Neural progenitor cell (in vitro differentiated cells): ENCODE results near the gene FOXE3. TPM values are rescaled to one million over a fixed set of nuclear protein-coding genes. Genes with fewer than 3 reads are reported as not detected.

Source experiments
- DNase-seq: peaks from one replicate; pipeline ENCODE4 v3.0.0-alpha.2; 2016; ENCODE audit warnings: low spot score
- H2AFZ ChIP-seq: fragments of 200-600 bp; sonication (generic); replicated peaks from 2 replicates; pipeline ENCODE4 v1.6.1; 2016; ENCODE audit warnings: antibody characterized with exemption
- H3F3A ChIP-seq: fragments of 200-600 bp; sonication (generic); 2 replicates; pipeline ENCODE4 v1.6.1; 2016; ENCODE audit warnings: antibody characterized with exemption, low read depth
- H3K27ac ChIP-seq: fragments of 200-600 bp; sonication (generic); 2 replicates; pipeline ENCODE4 v1.5.1; 2016; ENCODE audit warnings: mild to moderate bottlenecking
- H3K27me3 ChIP-seq: fragments of 200-600 bp; sonication (generic); 2 replicates; pipeline ENCODE4 v1.6.1; 2016; ENCODE audit warnings: mild to moderate bottlenecking, moderate library complexity
- H3K36me3 ChIP-seq: fragments of 200-600 bp; sonication (generic); 2 replicates; pipeline ENCODE4 v1.5.1; 2016
- H3K4me1 ChIP-seq: fragments of 200-600 bp; sonication (generic); 2 replicates; pipeline ENCODE4 v1.6.1; 2016; ENCODE audit warnings: mixed run types
- H3K4me2 ChIP-seq: fragments of 200-600 bp; sonication (generic); 2 replicates; pipeline ENCODE4 v1.6.1; 2016
- H3K4me3 ChIP-seq: fragments of 200-600 bp; sonication (generic); 2 replicates; pipeline ENCODE4 v1.5.1; 2016
- H3K79me2 ChIP-seq: fragments of 200-600 bp; sonication (generic); 2 replicates; pipeline ENCODE4 v1.6.1; 2016; ENCODE audit warnings: low read depth
- H3K9ac ChIP-seq: fragments of 200-600 bp; sonication (generic); 2 replicates; pipeline ENCODE4 v1.6.1; 2016
- H3K9me3 ChIP-seq: fragments of 200-600 bp; sonication (generic); 2 replicates; pipeline ENCODE4 v1.5.1; 2016; ENCODE audit warnings: low read depth
- H4K20me1 ChIP-seq: fragments of 200-600 bp; sonication (generic); 2 replicates; pipeline ENCODE4 v1.6.1; 2016; ENCODE audit warnings: low read depth
- H3K27ac Mint-ChIP-seq: 3 replicates; pipeline ENCODE4 v1.8.0; 2021; ENCODE audit warnings: mixed read lengths
- H3K27me3 Mint-ChIP-seq: 2 replicates; pipeline ENCODE4 v1.8.0; 2022; ENCODE audit warnings: low read depth, mild to moderate bottlenecking, inconsistent platforms, moderate library complexity, mixed read lengths; ENCODE audit not compliant: insufficient read depth
- H3K36me3 Mint-ChIP-seq: 3 replicates; pipeline ENCODE4 v1.8.0; 2021; ENCODE audit warnings: mixed read lengths
- H3K4me1 Mint-ChIP-seq: 3 replicates; pipeline ENCODE4 v1.8.0; 2021; ENCODE audit warnings: mixed read lengths
- H3K4me3 Mint-ChIP-seq: 3 replicates; pipeline ENCODE4 v1.8.0; 2021; ENCODE audit warnings: mild to moderate bottlenecking, moderate library complexity, mixed read lengths
- H3K9me3 Mint-ChIP-seq: 3 replicates; pipeline ENCODE4 v1.8.0; 2020; ENCODE audit warnings: mixed read lengths
- EZH2 ChIP-seq: fragments of 200-600 bp; sonication (generic); IDR thresholded peaks from 2 replicates; pipeline ENCODE4 v1.6.1; 2017; ENCODE audit warnings: antibody characterized with exemption, mild to moderate bottlenecking, moderate library complexity
- EZH2phosphoT487 ChIP-seq: fragments of 200-600 bp; sonication (generic); IDR thresholded peaks from 2 replicates; pipeline ENCODE4 v1.6.1; 2017; ENCODE audit warnings: antibody characterized with exemption
- total RNA-seq: library from RNA; depleted of rRNA; stranded (reverse); fragments of >200 nt; gene quantifications from 2 replicates; pipeline ENCODE4 v1.2.3, GENCODE V29; 2015; ENCODE audit warnings: low replicate concordance
- TF ChIP-seq, protein P1 (sequence below): fragments of 200-600 bp; sonication (generic); IDR thresholded peaks from 2 replicates; pipeline ENCODE4 v1.5.1; 2017; ENCODE audit warnings: antibody characterized with exemption, mild to moderate bottlenecking

FOXE3 gene
- total RNA-seq, 1 donor from 2014 or later: not detected

- TF ChIP-seq EZH2phosphoT487 (peak; percentile 99), EZH2 (peak; percentile 98)
- TF ChIP-seq, protein P1, sequence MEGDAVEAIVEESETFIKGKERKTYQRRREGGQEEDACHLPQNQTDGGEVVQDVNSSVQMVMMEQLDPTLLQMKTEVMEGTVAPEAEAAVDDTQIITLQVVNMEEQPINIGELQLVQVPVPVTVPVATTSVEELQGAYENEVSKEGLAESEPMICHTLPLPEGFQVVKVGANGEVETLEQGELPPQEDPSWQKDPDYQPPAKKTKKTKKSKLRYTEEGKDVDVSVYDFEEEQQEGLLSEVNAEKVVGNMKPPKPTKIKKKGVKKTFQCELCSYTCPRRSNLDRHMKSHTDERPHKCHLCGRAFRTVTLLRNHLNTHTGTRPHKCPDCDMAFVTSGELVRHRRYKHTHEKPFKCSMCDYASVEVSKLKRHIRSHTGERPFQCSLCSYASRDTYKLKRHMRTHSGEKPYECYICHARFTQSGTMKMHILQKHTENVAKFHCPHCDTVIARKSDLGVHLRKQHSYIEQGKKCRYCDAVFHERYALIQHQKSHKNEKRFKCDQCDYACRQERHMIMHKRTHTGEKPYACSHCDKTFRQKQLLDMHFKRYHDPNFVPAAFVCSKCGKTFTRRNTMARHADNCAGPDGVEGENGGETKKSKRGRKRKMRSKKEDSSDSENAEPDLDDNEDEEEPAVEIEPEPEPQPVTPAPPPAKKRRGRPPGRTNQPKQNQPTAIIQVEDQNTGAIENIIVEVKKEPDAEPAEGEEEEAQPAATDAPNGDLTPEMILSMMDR: no peak
- Mint-ChIP-seq H3K27me3 (peaks cover 68% of the 10 kb centered on the region), H3K4me3 (peak overlapping the region; percentile 74), H3K36me3 (no peaks in the 10 kb centered on the region), H3K27ac (no peak overlapping the region), H3K4me1 (peaks cover 7% of the 10 kb centered on the region), H3K9me3 (no peaks in the 10 kb centered on the region)
- H3K4me3 ChIP-seq: peak overlapping the region; percentile 11
- H3K9me3 ChIP-seq: no peaks in the 10 kb centered on the region
- peak overlapping the region; percentile 77 for H3K4me2 ChIP-seq
- no peak overlapping the region for H3K27ac ChIP-seq
- no peak for DNase-seq
- no peaks in the 10 kb centered on the region for H3K79me2 ChIP-seq
- no peaks in the 10 kb centered on the region for H3K36me3 ChIP-seq
- H3K27me3 ChIP-seq: peaks cover 99% of the 10 kb centered on the region
- H2AFZ ChIP-seq: peak overlapping the region; percentile 90
- peaks cover 2% of the 10 kb centered on the region for H3F3A ChIP-seq
- H3K4me1 ChIP-seq: peaks cover under 1% of the 10 kb centered on the region
- H4K20me1 ChIP-seq: peaks cover 18% of the 10 kb centered on the region
- H3K9ac ChIP-seq: no peak overlapping the region
These were observed 1.3 kb downstream of the FOXE3 start for GRCh38 chr1:47417170-47418044.

- TF ChIP-seq, protein P1: no peak
- TF ChIP-seq EZH2 (no peak), EZH2phosphoT487 (no peak)
- Mint-ChIP-seq H3K9me3 (no peaks in the 10 kb centered on the region), H3K36me3 (no peaks in the 10 kb centered on the region), H3K4me3 (peak overlapping the region; percentile 55), H3K4me1 (peaks cover 7% of the 10 kb centered on the region), H3K27ac (no peak overlapping the region), H3K27me3 (peaks cover 68% of the 10 kb centered on the region)
- Histone ChIP-seq H3K9ac (no peak overlapping the region), H3K4me3 (no peak overlapping the region), H3K4me2 (no peak overlapping the region), H3K27me3 (peaks cover 100% of the 10 kb centered on the region), H4K20me1 (peaks cover 18% of the 10 kb centered on the region), H3K36me3 (no peaks in the 10 kb centered on the region), H3K27ac (no peak overlapping the region), H3K4me1 (no peaks in the 10 kb centered on the region), H2AFZ (no peak overlapping the region), H3F3A (no peaks in the 10 kb centered on the region), H3K79me2 (no peaks in the 10 kb centered on the region), H3K9me3 (no peaks in the 10 kb centered on the region)
- no peak for DNase-seq
These were observed 2.0 kb downstream of the FOXE3 start for GRCh38 chr1:47418122-47418521.

DNA sequence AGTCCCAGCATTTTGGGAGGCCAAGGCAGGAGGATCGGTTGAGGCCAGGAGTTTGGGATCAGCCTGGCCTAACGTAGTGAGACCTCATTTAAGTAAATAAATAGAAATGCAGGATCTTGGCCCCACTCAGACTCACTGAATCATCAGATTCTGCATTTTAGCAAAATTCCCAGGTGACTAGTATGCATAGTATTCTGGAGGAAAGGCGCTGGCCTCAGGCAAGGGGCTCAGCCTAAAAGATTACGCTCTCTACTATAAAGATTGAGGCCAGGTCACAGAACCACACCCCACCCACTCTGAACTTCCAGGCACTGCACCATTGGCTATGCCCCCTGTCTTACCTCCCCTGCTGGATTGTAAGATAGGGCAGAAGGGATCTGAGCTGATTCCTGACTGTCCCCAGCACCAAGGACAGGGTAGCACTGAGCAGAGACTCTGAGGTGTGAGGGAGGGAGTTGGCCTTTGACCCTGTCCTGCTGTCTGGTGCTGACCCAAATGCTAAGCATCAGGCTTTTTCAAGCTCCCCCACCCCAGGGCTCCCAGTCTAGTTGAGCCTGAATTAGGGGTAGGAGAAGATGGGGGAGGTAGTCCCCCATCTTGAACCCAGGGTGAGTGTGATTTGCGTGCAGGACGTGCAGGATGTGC lies 2.7 kb downstream of the FOXE3 start:
- no peak for DNase-seq
- Histone ChIP-seq H3K27ac (no peak overlapping the region), H3F3A (no peaks in the 10 kb centered on the region), H3K4me3 (no peak overlapping the region), H2AFZ (no peak overlapping the region), H4K20me1 (peaks cover 18% of the 10 kb centered on the region), H3K36me3 (no peaks in the 10 kb centered on the region), H3K9me3 (no peaks in the 10 kb centered on the region), H3K79me2 (no peaks in the 10 kb centered on the region), H3K4me2 (no peak overlapping the region), H3K4me1 (no peaks in the 10 kb centered on the region), H3K27me3 (peaks cover 100% of the 10 kb centered on the region), H3K9ac (no peak overlapping the region)
- H3K27ac Mint-ChIP-seq: no peak overlapping the region
- no peaks in the 10 kb centered on the region for H3K9me3 Mint-ChIP-seq
- peaks cover 63% of the 10 kb centered on the region for H3K27me3 Mint-ChIP-seq
- H3K4me1 Mint-ChIP-seq: peaks cover 7% of the 10 kb centered on the region
- TF ChIP-seq EZH2phosphoT487 (no peak), EZH2 (no peak)
- TF ChIP-seq, protein P1: no peak
- no peaks in the 10 kb centered on the region for H3K36me3 Mint-ChIP-seq
- H3K4me3 Mint-ChIP-seq: peak overlapping the region; percentile 21
